Fibroblast of skin of left quadriceps (primary cell): ENCODE results near the gene FNDC3A.
"Not testable (repeated sequence)": the region's sequence is repeated elsewhere in the genome, so short reads cannot be mapped to it uniquely, and the experiment has no call there.

Source experiments
- DNase-seq, 2 experiments: peaks; one replicate each; pipeline ENCODE4 v3.0.0-alpha.2; 2013; ENCODE audit warnings: low read depth in 2 of 2

The FNDC3A gene

GRCh38 chr13:49082653-49083536 is 107.2 kb downstream of the FNDC3A start:
- DNase-seq, result peak; percentile 55 to 59

DNA sequence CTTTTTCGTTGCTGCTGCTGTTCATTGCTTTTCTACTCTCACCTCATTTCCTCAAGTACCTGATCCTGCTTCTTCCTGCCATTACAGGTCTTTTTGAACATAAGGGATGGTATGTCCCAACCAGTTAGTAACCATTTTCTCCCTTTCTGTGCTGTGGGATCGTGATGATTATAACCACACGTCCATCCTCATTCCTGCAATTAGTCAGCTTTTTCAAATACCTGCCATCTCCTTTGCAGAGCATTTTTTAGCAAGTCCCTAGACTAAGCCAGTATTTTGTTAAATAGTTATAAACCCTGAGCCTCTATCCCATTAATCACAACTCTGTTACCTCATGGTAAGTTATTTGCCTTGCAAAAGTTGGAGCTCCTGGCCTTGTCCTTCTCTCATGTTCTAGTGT is 109.2 kb downstream of the FNDC3A start:
- DNase-seq, result no peak

- DNase-seq, result peak in 1 of 2 experiments; percentile 33
Observed at GRCh38 chr13:49086722-49087121, 111.0 kb downstream of the FNDC3A start.

GRCh38 chr13:49093376-49093775 is 117.7 kb downstream of the FNDC3A start:
- no peak for DNase-seq

GRCh38 chr13:49097374-49097773 is 121.7 kb downstream of the FNDC3A start:
- peak in 1 of 2 experiments; percentile 28 for DNase-seq

- peak; percentile 41 to 44 for DNase-seq
Observed at GRCh38 chr13:49098198-49098597, 122.5 kb downstream of the FNDC3A start.

- no peak for DNase-seq
Observed at GRCh38 chr13:49098771-49099512, 123.2 kb downstream of the FNDC3A start.

- DNase-seq, result no peak
Observed at GRCh38 chr13:49099513-49099877, 123.8 kb downstream of the FNDC3A start.

DNA sequence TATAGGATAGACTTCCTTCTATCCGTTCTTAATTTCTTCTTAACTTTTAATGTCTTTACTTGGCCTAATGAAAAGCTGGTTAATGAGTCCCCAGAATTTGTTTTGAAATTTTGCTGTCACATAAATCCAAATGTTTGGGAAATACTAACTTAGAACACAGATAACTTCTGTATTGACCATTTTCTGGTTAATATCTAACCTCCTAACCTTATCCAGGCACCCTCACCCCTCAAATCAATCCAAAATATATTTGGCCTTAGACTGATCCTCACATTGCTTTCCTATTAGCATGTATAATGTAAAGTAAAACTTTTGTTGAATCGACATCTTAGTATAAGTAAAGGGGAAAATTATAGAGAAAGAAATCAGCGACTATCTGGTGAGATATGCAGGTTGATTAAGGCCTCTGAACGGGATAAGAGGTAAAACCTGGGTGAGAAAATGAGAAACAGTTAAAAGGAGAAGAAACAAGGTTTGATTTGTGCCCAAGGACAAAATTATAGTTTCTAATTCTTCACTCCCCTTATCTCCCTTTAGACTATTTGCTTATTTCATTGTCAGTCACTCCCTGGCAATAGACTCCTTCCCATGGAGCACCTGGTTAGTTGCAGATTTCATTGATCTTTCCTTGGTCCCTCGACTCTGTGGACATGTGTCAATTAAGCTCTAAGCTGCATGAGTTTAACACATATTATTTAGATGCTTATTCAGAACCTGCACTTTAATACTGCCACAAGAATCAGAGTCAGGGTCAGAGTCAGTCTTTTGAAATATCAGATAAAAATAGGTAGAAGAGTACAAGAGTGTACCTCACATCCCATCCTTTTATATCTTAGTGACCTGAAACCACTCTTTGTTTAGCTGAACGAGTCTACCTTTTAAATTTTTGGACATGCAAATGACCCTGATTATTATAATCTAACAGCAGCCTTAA is 125.2 kb downstream of the FNDC3A start:
- DNase-seq, result no peak

GRCh38 chr13:49108196-49108595 is 132.5 kb downstream of the FNDC3A start:
- DNase-seq, result no peak

GRCh38 chr13:49110122-49110912 is 134.6 kb downstream of the FNDC3A start:
- DNase-seq, result peak; percentile 83 to 84

- DNase-seq, result no peak
Observed at GRCh38 chr13:49110913-49111170, 135.1 kb downstream of the FNDC3A start.

- DNase-seq, result no peak
Observed at GRCh38 chr13:49112782-49113525, 137.2 kb downstream of the FNDC3A start.

- peak in 1 of 2 experiments; percentile 17 for DNase-seq
Observed at GRCh38 chr13:49113526-49114286, 138.0 kb downstream of the FNDC3A start.

DNA sequence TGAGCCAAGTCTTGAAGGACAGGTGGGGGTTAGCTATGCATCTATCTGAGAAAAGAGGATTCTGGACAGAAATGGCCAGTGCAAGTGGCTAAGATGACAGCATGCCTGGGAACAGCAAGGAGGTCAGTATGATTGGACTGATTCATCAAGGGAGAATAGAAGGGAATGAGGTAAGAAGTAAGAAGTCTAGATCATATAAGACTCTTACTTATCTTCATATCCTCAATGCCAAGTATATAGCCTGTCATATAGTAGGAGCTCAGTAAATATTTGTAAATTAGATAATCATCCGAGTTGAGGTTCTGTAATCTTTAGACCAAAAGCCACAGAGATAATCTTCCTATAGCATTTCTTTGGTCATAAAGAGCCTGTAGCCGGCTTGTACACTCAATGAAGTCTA is 141.2 kb downstream of the FNDC3A start:
- DNase-seq, result no peak

- not testable (repeated sequence) for DNase-seq
Observed at GRCh38 chr13:49118455-49118854, 142.7 kb downstream of the FNDC3A start.

- no peak for DNase-seq
Observed at GRCh38 chr13:49124693-49125304, 149.1 kb downstream of the FNDC3A start.

DNA sequence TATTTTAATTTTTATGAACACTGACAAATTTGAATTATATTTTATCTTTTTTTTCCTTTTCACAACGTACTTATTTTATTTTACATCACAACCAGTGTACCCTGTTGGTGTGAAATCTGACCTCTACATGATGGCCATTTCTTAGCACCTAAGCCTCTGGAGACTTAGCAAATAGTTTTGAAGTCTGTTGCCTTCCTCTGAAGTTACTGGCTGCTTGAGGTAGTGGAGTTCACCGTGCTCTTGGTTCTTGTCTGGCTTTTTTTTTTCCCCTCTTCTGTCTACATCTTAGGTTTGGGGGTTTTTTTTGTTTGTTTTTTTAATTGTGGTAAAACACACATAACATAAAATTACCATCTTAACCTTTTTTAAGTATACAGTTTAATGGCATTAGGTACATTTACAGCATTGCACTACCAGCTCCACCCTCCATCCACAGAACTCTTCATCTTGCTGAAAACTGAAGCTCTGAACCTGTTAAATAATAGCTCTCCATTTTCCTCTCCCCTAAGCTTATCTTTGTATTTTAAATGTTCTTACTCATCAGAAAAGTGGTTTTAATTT is 150.3 kb downstream of the FNDC3A start:
- DNase-seq, result no peak

GRCh38 chr13:49132479-49133002 is 156.8 kb downstream of the FNDC3A start:
- DNase-seq, result no peak
